ENCODE measurements around the gene FGGY.

Gene FGGY

GRCh38 chr1:59673573-59674450 lies 376.9 kb downstream of the FGGY start:
- no peak for TF ChIP-seq CTCF (conservative IDR thresholded peaks at IDR 0.05)

GRCh38 chr1:59674595-59674994 lies 377.7 kb downstream of the FGGY start:
- H3K27ac ChIP-seq, result peak overlapping the region; percentile 52
- TF ChIP-seq CTCF (conservative IDR thresholded peaks at IDR 0.05), result no peak

More at GRCh38 chr1:59673573-59674450, 376.9 kb downstream of the FGGY start:
- H3K27ac ChIP-seq, result peak overlapping the region; percentile 52

GRCh38 chr1:59675936-59676335 lies 379.0 kb downstream of the FGGY start:
- TF ChIP-seq CTCF (conservative IDR thresholded peaks at IDR 0.05), result no peak
- H3K27ac ChIP-seq, result no peak overlapping the region

- H3K27ac ChIP-seq, result no peak overlapping the region
- TF ChIP-seq CTCF (conservative IDR thresholded peaks at IDR 0.05), result no peak
Observed at GRCh38 chr1:59678040-59678439, 381.1 kb downstream of the FGGY start.

- TF ChIP-seq CTCF (conservative IDR thresholded peaks at IDR 0.05), result no peak
- H3K27ac ChIP-seq, result no peak overlapping the region
Observed at GRCh38 chr1:59678493-59679228, 381.8 kb downstream of the FGGY start.

GRCh38 chr1:59680044-59680443 lies 383.1 kb downstream of the FGGY start:
- no peak for TF ChIP-seq CTCF (conservative IDR thresholded peaks at IDR 0.05)

GRCh38 chr1:59682396-59683080 lies 385.6 kb downstream of the FGGY start:
- TF ChIP-seq CTCF (conservative IDR thresholded peaks at IDR 0.05), result no peak
- H3K27ac ChIP-seq, result no peak overlapping the region

More at GRCh38 chr1:59680044-59680443, 383.1 kb downstream of the FGGY start:
- H3K27ac ChIP-seq, result no peak overlapping the region

All from VCaP (cell line).